Inferior parietal cortex (tissue), 1 donor: ENCODE results near the gene ZBTB32.

ENCODE experiments used
- DNase-seq: peaks from one replicate; pipeline ENCODE4 v3.0.0-alpha.2; 2016; ENCODE audit errors: extremely low spot score

Gene ZBTB32

GRCh38 chr19:35736913-35737886 lies 32.8 kb downstream of the ZBTB32 start:
- DNase-seq, result no peak

DNA sequence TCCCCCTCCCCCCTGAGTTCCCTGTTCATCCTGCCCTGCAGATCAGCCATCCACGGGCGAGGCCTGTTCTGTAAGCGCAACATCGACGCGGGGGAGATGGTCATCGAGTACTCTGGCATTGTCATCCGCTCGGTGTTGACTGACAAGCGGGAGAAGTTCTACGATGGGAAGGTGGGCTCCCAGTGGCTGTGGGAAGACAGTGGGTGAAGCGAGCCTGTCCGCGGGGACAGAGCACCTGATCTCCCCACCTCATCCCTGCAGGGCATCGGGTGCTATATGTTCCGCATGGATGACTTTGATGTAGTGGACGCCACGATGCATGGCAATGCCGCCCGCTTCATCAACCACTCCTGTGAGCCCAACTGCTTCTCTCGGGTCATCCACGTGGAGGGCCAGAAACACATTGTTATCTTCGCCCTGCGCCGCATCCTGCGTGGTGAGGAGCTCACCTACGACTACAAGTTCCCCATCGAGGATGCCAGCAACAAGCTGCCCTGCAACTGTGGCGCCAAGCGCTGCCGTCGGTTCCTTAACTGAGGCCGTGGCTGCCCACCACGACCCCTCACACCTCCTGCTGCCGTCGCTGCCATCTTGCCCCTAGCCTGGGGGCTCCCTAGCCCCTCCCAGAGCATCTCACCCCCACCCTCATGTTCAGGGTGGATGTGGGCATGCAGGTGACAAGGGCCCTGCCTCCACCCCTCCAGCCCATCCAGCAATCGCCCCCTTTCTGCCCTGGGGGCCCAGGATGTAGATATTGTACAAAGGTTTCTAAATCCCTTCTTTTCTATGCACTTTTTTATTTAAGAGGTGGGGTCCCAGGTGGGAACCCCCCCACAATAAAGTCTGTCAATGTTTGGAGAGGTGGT lies 33.9 kb downstream of the ZBTB32 start:
- DNase-seq, result no peak

DNA sequence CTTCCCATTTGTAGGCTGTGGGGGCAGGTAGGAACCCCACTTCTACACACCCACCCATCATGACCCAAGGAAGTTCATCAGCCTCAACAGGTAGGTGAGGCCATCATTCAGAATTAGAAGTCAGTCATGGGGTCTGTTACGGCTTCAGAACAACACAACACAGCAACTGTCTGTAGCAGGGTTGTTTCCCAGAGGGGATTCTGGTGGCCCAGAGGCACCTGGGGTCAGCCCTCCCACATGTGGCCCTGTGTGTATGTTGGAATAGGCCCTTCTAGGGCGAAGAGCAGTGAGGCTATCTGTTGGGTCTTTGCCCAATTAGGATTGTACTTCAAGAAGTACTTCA lies 34.5 kb downstream of the ZBTB32 start:
- DNase-seq, result no peak

GRCh38 chr19:35739275-35740107 lies 35.1 kb downstream of the ZBTB32 start:
- no peak for DNase-seq

- no peak for DNase-seq
Measured at GRCh38 chr19:35740108-35740422, 35.7 kb downstream of the ZBTB32 start.

DNA sequence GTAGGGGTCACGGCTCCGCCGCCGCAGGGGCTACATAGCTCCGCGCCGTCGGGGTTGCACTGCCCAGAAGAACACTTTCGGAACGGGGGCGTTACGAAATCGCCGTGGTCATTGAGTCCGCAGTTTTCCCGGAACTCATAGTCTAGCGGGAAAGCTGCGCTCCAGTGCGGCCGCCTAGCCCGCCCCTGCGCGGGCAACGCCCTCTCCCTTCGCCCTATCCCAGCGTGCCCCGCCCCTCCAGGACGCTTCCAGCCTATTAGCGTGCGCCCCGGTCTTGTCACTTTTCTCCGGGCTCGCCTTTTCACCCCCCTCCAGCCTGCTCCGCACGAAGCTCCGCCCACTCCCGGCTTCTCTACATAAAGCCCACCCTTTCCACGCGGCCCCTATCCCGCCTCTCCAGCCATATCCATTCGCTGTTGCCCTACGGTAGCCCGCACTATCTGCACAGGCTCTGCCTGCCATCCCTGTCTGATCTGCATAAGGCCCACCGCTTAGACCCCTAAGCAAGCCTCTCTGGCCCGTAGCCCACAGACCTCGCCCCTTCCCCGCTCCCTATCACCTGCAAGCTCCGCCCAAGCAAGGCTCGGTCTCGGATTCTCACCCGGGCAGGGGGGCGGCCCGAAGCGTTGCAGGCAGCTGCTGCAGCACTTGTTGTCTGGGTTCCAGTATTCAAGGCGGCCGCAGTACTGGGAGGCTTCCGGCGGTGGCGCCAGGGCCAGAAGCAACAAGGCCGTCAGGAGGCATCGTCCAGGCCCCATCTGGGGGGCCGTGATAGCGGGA lies 36.3 kb downstream of the ZBTB32 start:
- DNase-seq, result peak; percentile 96

DNA sequence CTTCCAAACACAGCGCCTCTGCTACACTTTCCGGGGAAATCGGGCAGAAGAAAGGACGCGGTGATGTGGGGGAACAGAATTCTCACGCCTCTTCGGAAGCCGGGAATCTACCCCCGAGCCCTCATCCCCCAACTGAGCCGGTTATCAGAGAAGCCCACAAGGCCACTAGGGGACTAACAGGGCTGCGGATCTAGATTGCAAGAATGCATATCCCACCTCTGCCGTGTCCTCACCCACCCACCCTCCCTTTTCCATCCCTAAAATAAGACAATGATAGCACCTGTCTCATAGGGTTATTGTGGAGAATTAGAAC lies 36.8 kb downstream of the ZBTB32 start:
- DNase-seq, result no peak

GRCh38 chr19:35742121-35742724 lies 37.9 kb downstream of the ZBTB32 start, which contains the start of gene IGFLR1:
IGFLR1 (minus strand) TSS chr19:35742452; CDS start chr19:35741180, 1,272 bp downstream.
- DNase-seq, result no peak

GRCh38 chr19:35743640-35744429 lies 39.5 kb downstream of the ZBTB32 start:
- DNase-seq, result no peak

DNA sequence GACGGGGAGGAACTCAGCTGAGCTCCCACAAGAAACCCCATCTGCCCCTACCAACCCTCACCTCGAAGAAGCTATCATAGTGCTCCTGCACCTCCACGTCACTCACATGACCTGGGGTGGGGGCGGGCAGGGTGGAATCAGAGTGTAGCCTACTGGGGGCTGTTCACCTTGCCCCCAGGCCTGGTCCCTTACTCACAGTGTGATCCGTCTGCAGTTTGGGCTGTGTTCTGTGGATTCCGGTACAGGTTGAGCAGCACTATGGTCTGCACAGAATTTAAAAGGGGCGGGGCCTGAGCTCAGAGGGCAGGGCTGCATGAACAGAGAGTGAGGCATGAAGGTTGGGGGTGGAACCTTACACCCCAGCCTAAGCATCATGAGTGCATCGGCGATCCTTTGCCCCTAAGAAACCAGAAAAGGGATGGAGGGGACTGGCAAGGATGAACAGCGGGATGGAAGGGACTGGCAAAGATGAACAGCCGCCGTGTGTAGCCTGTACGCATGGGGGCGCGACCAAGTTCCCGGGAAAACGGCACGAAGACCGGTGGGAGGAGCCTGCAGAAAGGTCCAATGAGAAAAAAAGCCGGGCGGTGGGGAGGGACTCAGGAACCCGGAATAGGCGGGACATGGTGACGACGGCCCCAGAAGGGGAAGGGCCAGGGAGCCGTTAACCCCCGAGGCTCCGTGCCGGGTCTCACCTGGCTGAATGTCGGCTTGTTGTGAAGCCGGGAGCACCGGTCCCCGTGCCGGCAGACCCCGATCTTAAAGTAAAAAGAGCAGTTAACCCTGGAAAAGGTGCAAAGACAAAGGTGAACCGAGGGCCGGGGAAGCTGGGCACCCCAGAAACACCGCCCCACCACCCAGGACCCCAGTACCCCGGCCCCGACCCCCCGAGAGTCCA lies 40.3 kb downstream of the ZBTB32 start:
- peak; percentile 95 for DNase-seq

DNA sequence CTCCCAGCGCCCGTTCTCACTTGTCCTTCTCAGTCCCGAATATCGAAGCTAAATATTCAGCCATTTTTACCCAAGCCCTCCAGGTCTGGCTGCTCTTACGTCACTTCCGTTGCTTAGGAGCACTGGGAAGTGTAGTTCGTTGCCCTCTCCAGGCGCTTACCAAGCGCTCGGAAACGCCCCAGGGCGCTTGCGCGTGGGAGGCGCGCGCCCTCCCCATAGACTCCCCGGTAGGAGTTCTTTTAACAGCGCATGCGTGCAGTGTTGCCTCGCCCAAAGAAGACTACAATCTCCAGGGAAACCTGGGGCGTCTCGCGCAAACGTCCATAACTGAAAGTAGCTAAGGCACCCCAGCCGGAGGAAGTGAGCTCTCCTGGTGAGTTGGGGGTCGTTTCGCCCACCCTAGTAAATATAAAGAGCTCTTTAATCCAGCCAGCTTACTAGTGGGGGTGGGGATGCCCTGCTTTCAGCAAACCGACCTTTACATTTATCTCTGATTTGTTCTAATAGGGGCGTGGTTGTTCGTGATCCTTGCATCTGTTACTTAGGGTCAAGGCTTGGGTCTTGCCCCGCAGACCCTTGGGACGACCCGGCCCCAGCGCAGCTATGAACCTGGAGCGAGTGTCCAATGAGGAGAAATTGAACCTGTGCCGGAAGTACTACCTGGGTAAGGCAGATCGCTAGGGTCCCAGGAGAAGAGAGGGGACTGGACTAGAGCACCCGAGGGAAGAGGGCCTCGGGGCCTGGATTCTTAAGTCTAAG lies 41.1 kb downstream of the ZBTB32 start, which contains the start of the genes PSENEN and U2AF1L4:
Gene PSENEN, plus strand, starts transcription at position 324 of the 759 bp plus-strand sequence. Its CDS starts 280 bp downstream, at position 604.
Gene U2AF1L4, minus strand, starts transcription at position 91 of the 759 bp plus-strand sequence. Its CDS starts 27 bp downstream, at position 64.
- peak; percentile 100 for DNase-seq

GRCh38 chr19:35746087-35746462 lies 41.7 kb downstream of the ZBTB32 start:
- no peak for DNase-seq

GRCh38 chr19:35746531-35746930 lies 42.2 kb downstream of the ZBTB32 start:
- no peak for DNase-seq

DNA sequence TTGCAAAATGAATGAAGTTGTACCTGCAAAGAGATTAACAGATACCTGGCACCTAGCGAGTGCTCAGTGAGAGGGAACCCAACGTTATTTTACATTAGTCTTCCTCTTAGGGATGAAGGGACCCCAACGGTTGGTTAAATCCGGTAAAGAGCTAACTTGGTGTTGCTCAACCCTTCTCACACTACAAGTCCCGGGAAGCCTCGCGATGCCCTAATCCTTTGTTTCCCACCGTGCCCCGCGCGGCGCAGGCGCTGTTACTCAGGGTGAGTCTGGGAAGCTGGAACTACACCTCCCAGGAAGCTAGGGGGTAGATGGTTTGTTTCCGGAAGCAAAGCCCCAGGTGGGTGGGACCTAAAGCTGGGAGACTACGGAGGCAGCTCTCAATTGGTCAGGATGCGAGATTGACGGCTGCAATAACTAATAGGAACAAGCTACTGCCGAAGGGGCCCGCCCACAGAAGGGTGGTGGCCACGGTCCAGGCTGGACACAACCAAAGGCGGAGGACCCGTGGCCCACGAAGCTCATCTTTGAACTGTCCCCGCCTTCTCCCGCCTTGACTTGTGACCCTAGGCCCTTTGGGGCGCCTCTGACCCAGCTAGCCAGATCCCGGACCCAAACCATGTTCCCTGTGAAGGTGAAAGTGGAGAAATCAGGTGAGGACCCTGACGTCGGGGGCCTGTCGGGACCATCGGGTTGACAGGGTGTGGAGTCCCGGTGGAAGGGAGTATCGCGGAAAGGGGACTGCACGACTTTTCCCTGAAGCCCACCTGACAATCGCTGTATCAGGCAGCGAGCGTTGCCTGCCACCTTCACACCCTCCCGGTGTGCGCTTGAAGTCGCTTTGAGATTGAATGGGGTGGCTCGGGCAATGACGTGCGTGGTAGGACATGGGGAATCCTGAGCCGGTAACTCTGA lies 44.0 kb downstream of the ZBTB32 start, which contains the start of gene LIN37:
Gene LIN37, plus strand, starts transcription at position 471 of the 915 bp plus-strand sequence. Its CDS starts 149 bp downstream, at position 620.
- DNase-seq, result peak; percentile 100

DNA sequence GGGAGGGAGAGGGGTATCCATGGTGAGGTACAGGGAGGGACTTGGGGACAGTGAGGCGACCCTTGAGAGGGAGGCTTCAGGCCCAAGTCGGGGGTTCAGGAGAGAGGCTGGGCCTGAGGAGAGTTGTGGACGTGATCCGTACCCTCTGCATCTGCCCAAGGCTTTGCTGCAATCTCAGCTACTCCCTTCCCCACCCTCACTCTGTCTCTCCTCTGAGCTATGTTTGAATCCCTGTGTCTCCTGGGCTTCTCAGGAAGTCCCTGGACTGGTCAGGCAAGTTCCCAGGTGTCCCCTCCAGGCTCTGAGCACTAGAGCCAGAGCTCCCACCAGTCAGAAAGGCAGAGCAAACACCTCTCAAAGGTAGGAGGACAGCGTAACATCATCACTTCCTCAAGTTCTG lies 45.8 kb downstream of the ZBTB32 start:
- DNase-seq, result no peak
